ENCODE results near the gene MOAP1. TPM values are rescaled to one million over a fixed set of nuclear protein-coding genes. Genes with fewer than 3 reads are reported as not detected.
A peak's percentile ranks its signal among the peaks of the same experiment; 100 is the strongest.
"Not testable (repeated sequence)": the region's sequence is repeated elsewhere in the genome, so short reads cannot be mapped to it uniquely, and the experiment has no call there.

MOAP1 gene
- total and polyA plus RNA-seq, 4 donors = 7.8 to 13.2 (median 11.7) TPM

GRCh38 chr14:93160353-93160801, 24.3 kb downstream of the MOAP1 start:
- DNase-seq (ENCODE audit: low spot score) = no peak
- Histone ChIP-seq H3K4me3 (ENCODE audit: low read depth in 1 of 3, low read length in 3 of 3) (no peak overlapping the region), H3K9ac (ENCODE audit: low read depth in 1 of 2, low read length in 2 of 2) (no peak overlapping the region), H3K9me3 (ENCODE audit: control insufficient read depth in 4 of 4, low read length in 3 of 4) (no peaks in the 10 kb centered on the region), H3K36me3 (ENCODE audit: control insufficient read depth in 4 of 4, insufficient read depth in 3 of 4, low read depth in 1 of 4, low read length in 3 of 4) (no peaks in the 10 kb centered on the region), H3K27me3 (ENCODE audit: control insufficient read depth in 4 of 4, insufficient read depth in 4 of 4, low read length in 3 of 4) (no peaks in the 10 kb centered on the region), H3K27ac (ENCODE audit: low read depth in 1 of 2, low read length in 2 of 2) (no peak overlapping the region), H3K4me1 (ENCODE audit: control insufficient read depth in 4 of 4, insufficient read depth in 4 of 4, low read length in 3 of 4) (peaks cover 0 to 3% (median 0%) of the 10 kb centered on the region in 4 donors)
- TF ChIP-seq RAD21 (IDR thresholded peaks at IDR 0.05) (peak; percentile 66 to 74), SP1 (IDR thresholded peaks at IDR 0.05) (no peak), ZBTB33 (IDR thresholded peaks at IDR 0.05) (no peak), ATF3 (IDR thresholded peaks at IDR 0.05) (no peak), FOXA2 (IDR thresholded peaks at IDR 0.05) (no peak), HNF4A (conservative IDR thresholded peaks at IDR 0.05) (no peak), EGR1 (IDR thresholded peaks at IDR 0.05; ENCODE audit: low read depth in 2 of 2) (no peak), REST (IDR thresholded peaks at IDR 0.05) (no peak), YY1 (IDR thresholded peaks at IDR 0.05) (no peak), RXRA (IDR thresholded peaks at IDR 0.05) (no peak), NR2F2 (IDR thresholded peaks at IDR 0.05) (no peak), JUND (IDR thresholded peaks at IDR 0.05) (no peak), GABPA (IDR thresholded peaks at IDR 0.05 in 1 of 2, conservative IDR thresholded peaks at IDR 0.05 in 1 of 2) (no peak)
- TF ChIP-seq, protein P1, sequence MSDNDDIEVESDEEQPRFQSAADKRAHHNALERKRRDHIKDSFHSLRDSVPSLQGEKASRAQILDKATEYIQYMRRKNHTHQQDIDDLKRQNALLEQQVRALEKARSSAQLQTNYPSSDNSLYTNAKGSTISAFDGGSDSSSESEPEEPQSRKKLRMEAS (IDR thresholded peaks at IDR 0.05) = no peak
- TF ChIP-seq, protein P2, sequence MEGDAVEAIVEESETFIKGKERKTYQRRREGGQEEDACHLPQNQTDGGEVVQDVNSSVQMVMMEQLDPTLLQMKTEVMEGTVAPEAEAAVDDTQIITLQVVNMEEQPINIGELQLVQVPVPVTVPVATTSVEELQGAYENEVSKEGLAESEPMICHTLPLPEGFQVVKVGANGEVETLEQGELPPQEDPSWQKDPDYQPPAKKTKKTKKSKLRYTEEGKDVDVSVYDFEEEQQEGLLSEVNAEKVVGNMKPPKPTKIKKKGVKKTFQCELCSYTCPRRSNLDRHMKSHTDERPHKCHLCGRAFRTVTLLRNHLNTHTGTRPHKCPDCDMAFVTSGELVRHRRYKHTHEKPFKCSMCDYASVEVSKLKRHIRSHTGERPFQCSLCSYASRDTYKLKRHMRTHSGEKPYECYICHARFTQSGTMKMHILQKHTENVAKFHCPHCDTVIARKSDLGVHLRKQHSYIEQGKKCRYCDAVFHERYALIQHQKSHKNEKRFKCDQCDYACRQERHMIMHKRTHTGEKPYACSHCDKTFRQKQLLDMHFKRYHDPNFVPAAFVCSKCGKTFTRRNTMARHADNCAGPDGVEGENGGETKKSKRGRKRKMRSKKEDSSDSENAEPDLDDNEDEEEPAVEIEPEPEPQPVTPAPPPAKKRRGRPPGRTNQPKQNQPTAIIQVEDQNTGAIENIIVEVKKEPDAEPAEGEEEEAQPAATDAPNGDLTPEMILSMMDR (IDR thresholded peaks at IDR 0.05; ENCODE audit: low read depth, low read length, missing input control) = peak; percentile 51
- 32% methylated on average over 4 of the region's 4 CpGs for WGBS

DNA sequence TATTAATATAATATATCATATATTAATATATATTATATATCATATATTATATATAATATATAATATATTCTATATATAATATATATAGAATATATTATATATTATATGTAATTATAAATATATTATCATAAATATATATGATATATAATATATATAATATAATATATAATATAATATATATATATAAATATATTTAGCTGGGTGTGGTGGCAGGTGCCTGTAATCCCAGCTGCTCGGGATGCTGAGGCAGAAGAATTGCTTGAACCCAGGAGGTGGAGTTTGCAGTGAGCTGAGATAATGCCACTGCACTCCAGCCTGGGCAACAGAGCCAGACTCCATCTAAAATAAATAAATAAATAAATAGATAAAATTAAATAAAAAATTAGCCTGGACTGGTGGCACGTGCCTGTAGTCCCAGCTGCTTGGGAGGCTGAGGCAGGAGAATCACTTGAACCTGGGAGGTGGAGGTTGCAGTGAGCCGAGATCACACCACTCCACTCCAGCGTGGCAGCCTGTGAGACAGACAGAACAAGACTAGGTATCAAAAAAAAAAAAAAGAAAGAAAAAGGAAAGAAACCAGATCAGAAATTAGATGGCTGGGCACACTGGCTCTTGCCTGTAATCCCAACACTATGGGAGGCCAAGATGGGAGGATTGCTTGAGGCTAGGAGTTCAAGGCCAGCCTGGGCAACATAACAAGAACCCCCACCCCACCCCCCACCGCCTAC, 24.9 kb downstream of the MOAP1 start:
- WGBS = 39% methylated on average over 5 of the region's 5 CpGs
- not testable (repeated sequence) for DNase-seq (ENCODE audit: low spot score); H3K4me3 ChIP-seq (ENCODE audit: low read depth in 1 of 3, low read length in 3 of 3); H3K4me1 ChIP-seq (ENCODE audit: control insufficient read depth in 4 of 4, insufficient read depth in 4 of 4, low read length in 3 of 4); H3K27me3 ChIP-seq (ENCODE audit: control insufficient read depth in 4 of 4, insufficient read depth in 4 of 4, low read length in 3 of 4); H3K27ac ChIP-seq (ENCODE audit: low read depth in 1 of 2, low read length in 2 of 2); H3K36me3 ChIP-seq (ENCODE audit: control insufficient read depth in 4 of 4, insufficient read depth in 3 of 4, low read depth in 1 of 4, low read length in 3 of 4); H3K9ac ChIP-seq (ENCODE audit: low read depth in 1 of 2, low read length in 2 of 2); H3K9me3 ChIP-seq (ENCODE audit: control insufficient read depth in 4 of 4, low read length in 3 of 4)

DNA sequence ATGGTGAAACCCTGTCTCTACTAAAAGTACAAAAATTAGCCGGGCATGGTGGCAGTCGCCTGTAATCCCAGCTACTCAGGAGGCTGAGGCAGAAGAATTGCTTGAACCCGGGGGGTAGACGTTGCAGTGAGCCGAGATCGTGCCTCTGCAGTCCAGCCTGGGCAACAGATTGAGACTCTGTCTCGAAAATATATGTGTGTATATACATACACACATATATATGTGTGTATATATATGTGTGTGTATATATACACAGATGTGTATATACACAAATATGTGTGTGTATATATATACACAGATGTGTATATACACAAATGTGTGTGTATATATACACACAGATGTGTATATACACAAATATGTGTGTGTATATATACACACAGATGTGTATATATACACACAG, 26.3 kb downstream of the MOAP1 start:
- H3K4me1 ChIP-seq (ENCODE audit: control insufficient read depth in 4 of 4, insufficient read depth in 4 of 4, low read length in 3 of 4); DNase-seq (ENCODE audit: low spot score); H3K36me3 ChIP-seq (ENCODE audit: control insufficient read depth in 4 of 4, insufficient read depth in 3 of 4, low read depth in 1 of 4, low read length in 3 of 4); H3K27ac ChIP-seq (ENCODE audit: low read depth in 1 of 2, low read length in 2 of 2); H3K9ac ChIP-seq (ENCODE audit: low read depth in 1 of 2, low read length in 2 of 2); H3K4me3 ChIP-seq (ENCODE audit: low read depth in 1 of 3, low read length in 3 of 3); H3K9me3 ChIP-seq (ENCODE audit: control insufficient read depth in 4 of 4, low read length in 3 of 4); H3K27me3 ChIP-seq (ENCODE audit: control insufficient read depth in 4 of 4, insufficient read depth in 4 of 4, low read length in 3 of 4): not testable (repeated sequence)
- 96% methylated on average over 7 of the region's 7 CpGs for WGBS

All from liver (tissue), 9 donors.